HG03064 (cell line): ENCODE results near the gene CYSTM1.
A peak's percentile ranks its signal among the peaks of the same experiment; 100 is the strongest.

Source experiments
- ATAC-seq: cut with Tn5 transposase; IDR thresholded peaks from one replicate; pipeline ENCODE4 v1.9.1; 2021; ENCODE audit warnings: low read depth; ENCODE audit not compliant: unreplicated experiment

CYSTM1 gene

GRCh38 chr5:140205216-140205615 is 30.2 kb downstream of the CYSTM1 start:
- ATAC-seq = no peak

GRCh38 chr5:140205952-140206351 is 31.0 kb downstream of the CYSTM1 start:
- no peak for ATAC-seq

- ATAC-seq = peak; percentile 73
Observed at GRCh38 chr5:140207250-140207964, 32.4 kb downstream of the CYSTM1 start.

GRCh38 chr5:140208065-140208464 is 33.1 kb downstream of the CYSTM1 start:
- ATAC-seq = no peak

- no peak for ATAC-seq
Observed at GRCh38 chr5:140213370-140213983, 38.5 kb downstream of the CYSTM1 start.

- ATAC-seq = no peak
Observed at GRCh38 chr5:140214831-140215230, 39.8 kb downstream of the CYSTM1 start.

GRCh38 chr5:140215276-140215675 is 40.3 kb downstream of the CYSTM1 start:
- ATAC-seq = no peak

GRCh38 chr5:140216478-140217074 is 41.6 kb downstream of the CYSTM1 start:
- no peak for ATAC-seq

GRCh38 chr5:140217299-140218026 is 42.5 kb downstream of the CYSTM1 start:
- no peak for ATAC-seq

- ATAC-seq = no peak
Observed at GRCh38 chr5:140219068-140219991, 44.3 kb downstream of the CYSTM1 start.

- no peak for ATAC-seq
Observed at GRCh38 chr5:140220032-140220697, 45.2 kb downstream of the CYSTM1 start.

GRCh38 chr5:140220698-140221064 is 45.7 kb downstream of the CYSTM1 start:
- no peak for ATAC-seq

GRCh38 chr5:140221697-140222223 is 46.8 kb downstream of the CYSTM1 start:
- ATAC-seq = no peak

- no peak for ATAC-seq
Observed at GRCh38 chr5:140222416-140222815, 47.4 kb downstream of the CYSTM1 start.

- ATAC-seq = no peak
Observed at GRCh38 chr5:140223567-140223966, 48.6 kb downstream of the CYSTM1 start.

GRCh38 chr5:140224658-140225057 is 49.7 kb downstream of the CYSTM1 start:
- ATAC-seq = no peak

- ATAC-seq = no peak
Observed at GRCh38 chr5:140225396-140225795, 50.4 kb downstream of the CYSTM1 start.

- no peak for ATAC-seq
Observed at GRCh38 chr5:140227046-140227445, 52.1 kb downstream of the CYSTM1 start.

- ATAC-seq = no peak
Observed at GRCh38 chr5:140228364-140228837, 53.4 kb downstream of the CYSTM1 start.
